ENCODE results near the gene KIAA0753.

DNA sequence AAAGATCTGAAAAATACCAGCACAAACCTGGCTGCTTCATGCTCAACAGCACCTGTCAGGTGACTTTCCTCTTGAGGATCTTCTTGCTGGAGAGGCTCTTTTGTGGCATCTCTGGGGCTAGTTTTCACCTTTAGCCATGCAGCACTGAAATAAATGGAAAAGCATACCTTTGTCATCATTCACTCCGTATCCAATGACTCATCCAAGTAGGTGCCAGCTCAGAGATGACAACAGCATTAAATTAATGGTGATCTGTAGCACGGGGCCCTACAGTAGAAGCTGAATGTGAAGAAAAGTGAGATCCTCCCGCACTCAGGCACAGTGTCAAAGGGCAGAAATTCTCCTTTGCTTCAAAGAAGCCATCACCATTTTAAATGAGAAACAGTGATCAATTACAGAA, 32.2 kb downstream of the KIAA0753 start:
- TF ChIP-seq FOXJ3 (CRISPR knock-in tag; IDR thresholded peaks at IDR 0.05) (no peak), EP300 (IDR thresholded peaks at IDR 0.05; ENCODE audit: borderline replicate concordance in 1 of 2, low read depth in 1 of 2, low read length in 1 of 2) (no peak), SMC3 (IDR thresholded peaks at IDR 0.05; ENCODE audit: low read depth, low read length) (no peak)
- TF ChIP-seq, protein P1, sequence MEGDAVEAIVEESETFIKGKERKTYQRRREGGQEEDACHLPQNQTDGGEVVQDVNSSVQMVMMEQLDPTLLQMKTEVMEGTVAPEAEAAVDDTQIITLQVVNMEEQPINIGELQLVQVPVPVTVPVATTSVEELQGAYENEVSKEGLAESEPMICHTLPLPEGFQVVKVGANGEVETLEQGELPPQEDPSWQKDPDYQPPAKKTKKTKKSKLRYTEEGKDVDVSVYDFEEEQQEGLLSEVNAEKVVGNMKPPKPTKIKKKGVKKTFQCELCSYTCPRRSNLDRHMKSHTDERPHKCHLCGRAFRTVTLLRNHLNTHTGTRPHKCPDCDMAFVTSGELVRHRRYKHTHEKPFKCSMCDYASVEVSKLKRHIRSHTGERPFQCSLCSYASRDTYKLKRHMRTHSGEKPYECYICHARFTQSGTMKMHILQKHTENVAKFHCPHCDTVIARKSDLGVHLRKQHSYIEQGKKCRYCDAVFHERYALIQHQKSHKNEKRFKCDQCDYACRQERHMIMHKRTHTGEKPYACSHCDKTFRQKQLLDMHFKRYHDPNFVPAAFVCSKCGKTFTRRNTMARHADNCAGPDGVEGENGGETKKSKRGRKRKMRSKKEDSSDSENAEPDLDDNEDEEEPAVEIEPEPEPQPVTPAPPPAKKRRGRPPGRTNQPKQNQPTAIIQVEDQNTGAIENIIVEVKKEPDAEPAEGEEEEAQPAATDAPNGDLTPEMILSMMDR (IDR thresholded peaks at IDR 0.05), result no peak

All from SK-N-SH (cell line).